Loucy (cell line): ENCODE data around the gene CACNA2D3.

Source experiments
- H2AFZ ChIP-seq: fragments of 200-600 bp; sonication (generic); 2 replicates; pipeline ENCODE4 v1.6.0; 2016; ENCODE audit warnings: antibody characterized with exemption, mild to moderate bottlenecking, low read length, moderate library complexity
- H3F3A ChIP-seq: fragments of 200-600 bp; 2 replicates; pipeline ENCODE4 v1.6.0; 2016; ENCODE audit warnings: antibody characterized with exemption, low read depth, mild to moderate bottlenecking
- H3K27me3 ChIP-seq: fragments of 200-600 bp; sonication (generic); 2 replicates; pipeline ENCODE4 v1.6.1; 2014; ENCODE audit warnings: low read length, mild to moderate bottlenecking; ENCODE audit not compliant: insufficient read depth, poor library complexity, severe bottlenecking
- H3K36me3 ChIP-seq: fragments of 200-600 bp; sonication (generic); 2 replicates; pipeline ENCODE4 v1.6.1; 2016; ENCODE audit warnings: low read length; ENCODE audit not compliant: insufficient read depth
- H3K4me1 ChIP-seq: fragments of 200-600 bp; sonication (generic); 2 replicates; pipeline ENCODE4 v1.5.1; 2014; ENCODE audit warnings: low read length, mild to moderate bottlenecking; ENCODE audit not compliant: insufficient read depth, poor library complexity, severe bottlenecking
- H3K4me2 ChIP-seq: fragments of 200-600 bp; sonication (generic); 2 replicates; pipeline ENCODE4 v1.6.0; 2014; ENCODE audit warnings: antibody characterized with exemption, low read length, low read depth, mild to moderate bottlenecking; ENCODE audit not compliant: poor library complexity, severe bottlenecking
- H3K4me3 ChIP-seq: fragments of 200-600 bp; sonication (generic); 2 replicates; pipeline ENCODE4 v1.5.1; 2014; ENCODE audit warnings: low read length, mild to moderate bottlenecking, mixed read lengths; ENCODE audit not compliant: poor library complexity, severe bottlenecking
- H3K79me2 ChIP-seq: fragments of 200-600 bp; sonication (generic); 2 replicates; pipeline ENCODE4 v1.6.1; 2014; ENCODE audit warnings: low read length; ENCODE audit not compliant: insufficient read depth
- H3K9ac ChIP-seq: fragments of 200-600 bp; sonication (generic); 2 replicates; pipeline ENCODE4 v1.6.0; 2014; ENCODE audit warnings: mild to moderate bottlenecking, low read depth, low read length, moderate library complexity; ENCODE audit not compliant: poor library complexity, severe bottlenecking
- H3K9me2 ChIP-seq: fragments of 200-600 bp; sonication (generic); replicated peaks from 2 replicates; pipeline ENCODE4 v1.6.1; 2016; ENCODE audit warnings: low read depth, low read length, mixed read lengths
- H3K9me3 ChIP-seq: fragments of 200-600 bp; sonication (generic); 2 replicates; pipeline ENCODE4 v1.6.1; 2014; ENCODE audit warnings: mild to moderate bottlenecking, antibody characterized with exemption, low read length, low read depth; ENCODE audit not compliant: insufficient read depth
- H4K20me1 ChIP-seq: fragments of 200-600 bp; sonication (generic); 2 replicates; pipeline ENCODE4 v1.6.0; 2014; ENCODE audit warnings: antibody characterized with exemption, low read length, mild to moderate bottlenecking; ENCODE audit not compliant: insufficient read depth, poor library complexity, severe bottlenecking
- EZH2phosphoT487 ChIP-seq: fragments of 200-600 bp; IDR thresholded peaks from 2 replicates; pipeline ENCODE4 v1.6.1; 2018; ENCODE audit warnings: antibody characterized with exemption, mild to moderate bottlenecking, moderate library complexity, borderline replicate concordance
- TF ChIP-seq, protein P1 (sequence below): fragments of 200-600 bp; sonication (generic); conservative IDR thresholded peaks from 2 replicates; pipeline ENCODE4 v1.5.1; 2014; ENCODE audit warnings: mild to moderate bottlenecking, antibody characterized with exemption, low read length

Gene CACNA2D3

DNA sequence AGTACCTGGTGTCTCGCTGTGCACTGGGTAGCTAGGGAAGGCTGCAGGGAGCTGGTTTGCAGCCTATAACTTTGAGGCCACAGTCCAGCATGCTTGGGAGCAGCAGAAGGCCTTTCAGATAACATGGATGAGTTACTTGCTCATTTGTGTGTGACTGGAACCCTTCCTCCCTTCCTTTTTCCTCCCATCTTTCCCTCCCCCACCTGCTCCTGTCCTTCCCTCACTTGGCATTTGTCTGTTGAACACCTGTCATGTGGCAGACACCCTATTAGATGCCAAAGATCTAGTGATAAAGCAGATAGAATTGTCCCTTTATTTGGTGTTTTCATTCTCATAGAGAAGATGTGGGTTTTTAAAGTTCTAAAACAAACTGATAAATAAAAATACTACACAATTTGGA lies 733.9 kb downstream of the CACNA2D3 start:
- Histone ChIP-seq H3K4me1 (no peaks in the 10 kb centered on the region), H3K27me3 (no peaks in the 10 kb centered on the region), H3K9me2 (no peaks in the 10 kb centered on the region), H3K4me3 (no peak overlapping the region), H3K79me2 (no peaks in the 10 kb centered on the region), H4K20me1 (no peaks in the 10 kb centered on the region), H3K9ac (no peak overlapping the region), H3K9me3 (no peaks in the 10 kb centered on the region), H3K36me3 (no peaks in the 10 kb centered on the region), H3F3A (no peaks in the 10 kb centered on the region), H3K4me2 (no peak overlapping the region), H2AFZ (no peak overlapping the region)
- TF ChIP-seq, protein P1, sequence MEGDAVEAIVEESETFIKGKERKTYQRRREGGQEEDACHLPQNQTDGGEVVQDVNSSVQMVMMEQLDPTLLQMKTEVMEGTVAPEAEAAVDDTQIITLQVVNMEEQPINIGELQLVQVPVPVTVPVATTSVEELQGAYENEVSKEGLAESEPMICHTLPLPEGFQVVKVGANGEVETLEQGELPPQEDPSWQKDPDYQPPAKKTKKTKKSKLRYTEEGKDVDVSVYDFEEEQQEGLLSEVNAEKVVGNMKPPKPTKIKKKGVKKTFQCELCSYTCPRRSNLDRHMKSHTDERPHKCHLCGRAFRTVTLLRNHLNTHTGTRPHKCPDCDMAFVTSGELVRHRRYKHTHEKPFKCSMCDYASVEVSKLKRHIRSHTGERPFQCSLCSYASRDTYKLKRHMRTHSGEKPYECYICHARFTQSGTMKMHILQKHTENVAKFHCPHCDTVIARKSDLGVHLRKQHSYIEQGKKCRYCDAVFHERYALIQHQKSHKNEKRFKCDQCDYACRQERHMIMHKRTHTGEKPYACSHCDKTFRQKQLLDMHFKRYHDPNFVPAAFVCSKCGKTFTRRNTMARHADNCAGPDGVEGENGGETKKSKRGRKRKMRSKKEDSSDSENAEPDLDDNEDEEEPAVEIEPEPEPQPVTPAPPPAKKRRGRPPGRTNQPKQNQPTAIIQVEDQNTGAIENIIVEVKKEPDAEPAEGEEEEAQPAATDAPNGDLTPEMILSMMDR, result no peak
- no peak for TF ChIP-seq EZH2phosphoT487

DNA sequence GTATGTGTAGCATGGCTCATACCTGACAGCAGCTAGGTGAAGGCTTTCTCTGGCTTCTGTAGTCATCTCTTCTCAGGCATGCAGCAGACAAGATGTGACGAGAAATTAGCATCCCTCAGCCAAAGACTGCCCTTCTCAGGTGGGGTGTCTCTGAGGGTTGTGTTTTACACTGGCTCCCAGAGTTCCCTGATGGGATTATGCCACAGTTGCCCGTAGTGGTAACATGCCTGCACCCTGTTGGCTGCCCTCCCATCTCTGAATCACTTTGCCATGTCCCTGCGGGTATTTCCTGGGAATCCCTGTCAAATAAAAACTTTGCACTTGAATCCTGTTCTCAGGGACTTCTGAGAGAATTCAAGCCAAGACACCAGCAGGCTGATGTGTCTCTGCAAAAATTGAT lies 735.0 kb downstream of the CACNA2D3 start:
- H3K4me1 ChIP-seq, result no peaks in the 10 kb centered on the region
- H3K27me3 ChIP-seq, result no peaks in the 10 kb centered on the region
- H3K9ac ChIP-seq, result no peak overlapping the region
- H3F3A ChIP-seq, result no peaks in the 10 kb centered on the region
- no peak overlapping the region for H2AFZ ChIP-seq
- no peaks in the 10 kb centered on the region for H3K79me2 ChIP-seq
- no peak overlapping the region for H3K4me3 ChIP-seq
- no peaks in the 10 kb centered on the region for H4K20me1 ChIP-seq
- H3K9me2 ChIP-seq, result no peaks in the 10 kb centered on the region
- H3K9me3 ChIP-seq, result no peaks in the 10 kb centered on the region
- no peaks in the 10 kb centered on the region for H3K36me3 ChIP-seq
- TF ChIP-seq EZH2phosphoT487, result no peak
- TF ChIP-seq, protein P1, result no peak
- H3K4me2 ChIP-seq, result no peak overlapping the region

DNA sequence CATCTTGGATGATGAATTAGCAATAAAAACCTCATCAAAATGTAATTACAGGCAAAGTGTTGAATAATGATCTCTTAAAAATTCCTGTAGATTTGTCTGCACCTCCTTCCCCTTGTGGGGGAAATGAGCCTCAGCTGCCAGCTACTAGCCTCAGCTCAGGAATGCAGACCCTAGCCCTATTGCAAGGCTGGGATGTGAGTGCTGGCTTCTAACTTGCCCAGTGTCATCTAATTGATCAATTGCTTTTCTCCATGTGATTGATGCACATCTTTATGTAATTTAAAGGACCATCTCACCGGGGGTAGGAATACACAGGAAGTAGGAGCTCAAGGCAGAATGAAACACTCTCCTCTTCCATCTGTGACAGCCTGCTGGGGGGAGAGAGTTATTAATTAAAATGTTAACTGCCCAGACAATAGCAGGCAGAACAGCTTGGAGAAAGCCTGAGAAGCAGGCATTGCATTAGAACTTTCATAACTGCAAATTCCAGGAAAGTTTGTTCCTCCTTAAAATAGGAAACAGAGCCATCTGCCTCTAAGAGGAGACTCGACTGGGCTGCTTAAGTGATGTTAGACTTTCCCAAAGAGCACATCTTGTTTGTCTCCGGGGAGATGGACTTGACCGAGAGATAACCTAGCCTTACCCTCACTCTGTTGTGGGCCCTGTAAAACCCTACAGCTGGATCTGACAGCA lies 735.9 kb downstream of the CACNA2D3 start:
- H3K4me1 ChIP-seq, result no peaks in the 10 kb centered on the region
- H3K9ac ChIP-seq, result no peak overlapping the region
- no peaks in the 10 kb centered on the region for H3K9me3 ChIP-seq
- H3K27me3 ChIP-seq, result no peaks in the 10 kb centered on the region
- H3K4me2 ChIP-seq, result no peak overlapping the region
- H3F3A ChIP-seq, result no peaks in the 10 kb centered on the region
- no peak for TF ChIP-seq EZH2phosphoT487
- no peak overlapping the region for H3K4me3 ChIP-seq
- H2AFZ ChIP-seq, result no peak overlapping the region
- H3K36me3 ChIP-seq, result no peaks in the 10 kb centered on the region
- H4K20me1 ChIP-seq, result no peaks in the 10 kb centered on the region
- H3K79me2 ChIP-seq, result no peaks in the 10 kb centered on the region
- H3K9me2 ChIP-seq, result no peaks in the 10 kb centered on the region

DNA sequence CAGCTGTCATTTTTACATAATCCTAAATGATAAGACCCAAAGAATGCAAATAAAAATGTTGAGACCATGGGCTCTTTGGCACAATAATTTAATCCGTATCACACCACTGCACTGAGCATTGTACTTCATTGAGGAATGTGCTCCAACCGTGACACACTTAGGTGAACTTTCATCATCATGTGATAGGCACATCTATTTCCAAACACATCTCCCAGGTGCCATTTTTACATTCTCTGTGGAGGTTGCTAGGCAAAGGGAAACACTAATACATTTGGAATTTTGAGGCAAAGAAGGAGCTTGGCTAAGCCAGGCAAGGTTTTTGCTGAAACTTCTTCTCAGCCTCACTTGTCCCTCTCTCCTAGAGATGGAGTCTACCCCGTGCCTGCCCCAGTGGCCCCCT lies 736.8 kb downstream of the CACNA2D3 start:
- Histone ChIP-seq H3F3A (no peaks in the 10 kb centered on the region), H3K9ac (no peak overlapping the region), H3K4me3 (no peak overlapping the region), H3K9me2 (no peaks in the 10 kb centered on the region), H3K4me1 (no peaks in the 10 kb centered on the region), H3K36me3 (no peaks in the 10 kb centered on the region), H3K9me3 (no peaks in the 10 kb centered on the region), H4K20me1 (no peaks in the 10 kb centered on the region), H3K4me2 (no peak overlapping the region), H3K79me2 (no peaks in the 10 kb centered on the region), H2AFZ (no peak overlapping the region), H3K27me3 (no peaks in the 10 kb centered on the region)
- TF ChIP-seq EZH2phosphoT487, result no peak
- TF ChIP-seq, protein P1, result no peak
